Nephron progenitor cell (in vitro differentiated cells): ENCODE data around the gene RASGRP3.

Experiments
- DNase-seq: peaks from one replicate; pipeline ENCODE4 v3.0.0; 2021
- H3K27ac Mint-ChIP-seq: 2 replicates; pipeline ENCODE4 v1.8.0; 2021; ENCODE audit warnings: mild to moderate bottlenecking, moderate library complexity, mixed read lengths
- H3K27me3 Mint-ChIP-seq: 2 replicates; pipeline ENCODE4 v1.8.0; 2021; ENCODE audit warnings: mild to moderate bottlenecking, low read depth, mixed read lengths; ENCODE audit not compliant: poor library complexity
- H3K36me3 Mint-ChIP-seq: 2 replicates; pipeline ENCODE4 v1.8.0; 2021; ENCODE audit warnings: low read depth, mixed read lengths
- H3K4me1 Mint-ChIP-seq: 2 replicates; pipeline ENCODE4 v1.8.0; 2021; ENCODE audit warnings: mixed read lengths
- H3K4me3 Mint-ChIP-seq: 2 replicates; pipeline ENCODE4 v1.8.0; 2021; ENCODE audit warnings: mild to moderate bottlenecking, moderate library complexity, mixed read lengths
- H3K9me3 Mint-ChIP-seq: 2 replicates; pipeline ENCODE4 v1.8.0; 2021; ENCODE audit warnings: mild to moderate bottlenecking, moderate library complexity, mixed read lengths
- CTCF ChIP-seq: fragments of 200-600 bp; sonication (generic); IDR thresholded peaks from 2 replicates; pipeline ENCODE4 v1.5.0; 2021; ENCODE audit warnings: antibody characterized with exemption

RASGRP3 gene

GRCh38 chr2:33503002-33503401 is 26.6 kb downstream of the RASGRP3 start:
- no peak for TF ChIP-seq CTCF
- no peak for DNase-seq
- Mint-ChIP-seq H3K27ac (no peak overlapping the region), H3K27me3 (peaks cover 6% of the 10 kb centered on the region), H3K4me1 (peaks cover 5% of the 10 kb centered on the region), H3K36me3 (no peaks in the 10 kb centered on the region), H3K4me3 (no peak overlapping the region), H3K9me3 (peaks cover 5% of the 10 kb centered on the region)

GRCh38 chr2:33505966-33506365 is 29.5 kb downstream of the RASGRP3 start:
- Mint-ChIP-seq H3K36me3 (no peaks in the 10 kb centered on the region), H3K27me3 (peaks cover 15% of the 10 kb centered on the region), H3K4me1 (peaks cover 5% of the 10 kb centered on the region), H3K4me3 (no peak overlapping the region), H3K27ac (no peak overlapping the region), H3K9me3 (no peaks in the 10 kb centered on the region)
- no peak for TF ChIP-seq CTCF
- DNase-seq: no peak

- Mint-ChIP-seq H3K4me3 (no peak overlapping the region), H3K36me3 (no peaks in the 10 kb centered on the region), H3K27me3 (peaks cover 16% of the 10 kb centered on the region), H3K9me3 (no peaks in the 10 kb centered on the region), H3K27ac (no peak overlapping the region), H3K4me1 (peaks cover 17% of the 10 kb centered on the region)
- no peak for DNase-seq
- no peak for TF ChIP-seq CTCF
Measured at GRCh38 chr2:33509908-33510585, 33.6 kb downstream of the RASGRP3 start.

GRCh38 chr2:33510586-33510968 is 34.1 kb downstream of the RASGRP3 start:
- Mint-ChIP-seq H3K4me3 (no peak overlapping the region), H3K9me3 (no peaks in the 10 kb centered on the region)

GRCh38 chr2:33511141-33511540 is 34.7 kb downstream of the RASGRP3 start:
- H3K4me1 Mint-ChIP-seq: peaks cover 17% of the 10 kb centered on the region
- no peak for TF ChIP-seq CTCF
- H3K4me3 Mint-ChIP-seq: no peak overlapping the region
- H3K27me3 Mint-ChIP-seq: peaks cover 18% of the 10 kb centered on the region
- no peak overlapping the region for H3K27ac Mint-ChIP-seq
- no peaks in the 10 kb centered on the region for H3K9me3 Mint-ChIP-seq
- DNase-seq: no peak
- no peaks in the 10 kb centered on the region for H3K36me3 Mint-ChIP-seq

More at GRCh38 chr2:33510586-33510968, 34.1 kb downstream of the RASGRP3 start:
- H3K27ac Mint-ChIP-seq: no peak overlapping the region
- no peak for DNase-seq
- peaks cover 18% of the 10 kb centered on the region for H3K27me3 Mint-ChIP-seq
- TF ChIP-seq CTCF: no peak
- no peaks in the 10 kb centered on the region for H3K36me3 Mint-ChIP-seq
- peaks cover 17% of the 10 kb centered on the region for H3K4me1 Mint-ChIP-seq

- Mint-ChIP-seq H3K27ac (no peak overlapping the region), H3K4me3 (no peak overlapping the region), H3K4me1 (peaks cover 17% of the 10 kb centered on the region), H3K27me3 (peaks cover 18% of the 10 kb centered on the region), H3K9me3 (no peaks in the 10 kb centered on the region), H3K36me3 (peaks cover 4% of the 10 kb centered on the region)
- no peak for TF ChIP-seq CTCF
- DNase-seq: no peak
Measured at GRCh38 chr2:33512112-33512511, 35.7 kb downstream of the RASGRP3 start.
